Mesenchymal stem cell (in vitro differentiated cells and primary cell): ENCODE results near the gene GMPPA.

Experiments used
- DNase-seq: peaks from one replicate; pipeline ENCODE4 v3.0.0-alpha.2; 2013
- H2AFZ ChIP-seq: one replicate; pipeline ENCODE4 v1.6.1; 2013; ENCODE audit warnings: low read depth, mild to moderate bottlenecking, control low read depth, inconsistent platforms, low read length, moderate library complexity
- H2AK5ac ChIP-seq: 2 replicates; pipeline ENCODE4 v1.6.1; 2013; ENCODE audit warnings: low read length, moderate library complexity, mild to moderate bottlenecking, inconsistent platforms; ENCODE audit not compliant: severe bottlenecking
- H2BK120ac ChIP-seq: one replicate; pipeline ENCODE4 v1.6.1; 2013; ENCODE audit warnings: low read depth, mild to moderate bottlenecking, inconsistent platforms, low read length, moderate library complexity
- H2BK12ac ChIP-seq, 2 experiments: one replicate each; pipeline ENCODE4 v1.6.1; 2013; ENCODE audit warnings: inconsistent platforms in 2 of 2, low read length in 2 of 2, mild to moderate bottlenecking in 2 of 2, moderate library complexity in 2 of 2, control low read depth in 1 of 2
- H2BK15ac ChIP-seq: one replicate; pipeline ENCODE4 v1.6.1; 2013; ENCODE audit warnings: mild to moderate bottlenecking, low read depth, inconsistent platforms; ENCODE audit not compliant: poor library complexity, severe bottlenecking
- H2BK5ac ChIP-seq: 2 replicates; pipeline ENCODE4 v1.6.1; 2013; ENCODE audit warnings: low read depth, mild to moderate bottlenecking, low read length, control low read depth, inconsistent platforms; ENCODE audit not compliant: poor library complexity, severe bottlenecking
- H3K14ac ChIP-seq, 2 experiments: one replicate each; pipeline ENCODE4 v1.6.1; 2013; ENCODE audit warnings: inconsistent platforms in 2 of 2, low read length in 2 of 2, control low read depth in 1 of 2, mild to moderate bottlenecking in 1 of 2, moderate library complexity in 1 of 2
- H3K18ac ChIP-seq, 2 experiments: one replicate each; pipeline ENCODE4 v1.6.1; 2013; ENCODE audit warnings: inconsistent platforms in 2 of 2, low read length in 2 of 2, control low read depth in 1 of 2, low read depth in 1 of 2, mild to moderate bottlenecking in 1 of 2
- H3K23ac ChIP-seq, 2 experiments: one replicate each; pipeline ENCODE4 v1.6.1; 2013; ENCODE audit warnings: inconsistent platforms in 2 of 2, low read length in 2 of 2, mild to moderate bottlenecking in 2 of 2, moderate library complexity in 2 of 2, control low read depth in 1 of 2
- H3K27ac ChIP-seq: 2 replicates; pipeline ENCODE4 v1.5.1; 2013; ENCODE audit warnings: mild to moderate bottlenecking, moderate library complexity, low read length, control low read depth, inconsistent platforms; ENCODE audit not compliant: poor library complexity, severe bottlenecking
- H3K27me3 ChIP-seq, 2 experiments: 2 replicates each; pipeline versions ENCODE4 v1.6.1 to v1.7.0; 2013; ENCODE audit warnings: low read length in 2 of 2, mild to moderate bottlenecking in 2 of 2, moderate library complexity in 2 of 2, control low read depth in 1 of 2, inconsistent platforms in 1 of 2; ENCODE audit not compliant: control insufficient read depth in 1 of 2, insufficient read depth in 1 of 2
- H3K36me3 ChIP-seq, 2 experiments: 2 replicates each; pipeline versions ENCODE4 v1.6.1 to v1.7.0; 2013; ENCODE audit warnings: low read length in 2 of 2, control low read depth in 1 of 2, inconsistent platforms in 1 of 2, low read depth in 1 of 2, mild to moderate bottlenecking in 1 of 2; ENCODE audit not compliant: insufficient read depth in 2 of 2, control insufficient read depth in 1 of 2
- H3K4ac ChIP-seq, 2 experiments: one replicate each; pipeline ENCODE4 v1.6.1; 2013; ENCODE audit warnings: inconsistent platforms in 2 of 2, low read length in 2 of 2, mild to moderate bottlenecking in 2 of 2, moderate library complexity in 2 of 2, control low read depth in 1 of 2, low read depth in 1 of 2
- H3K4me1 ChIP-seq: 2 replicates; pipeline ENCODE4 v1.6.1; 2013; ENCODE audit warnings: low read depth, low read length, control low read depth; ENCODE audit not compliant: control insufficient read depth, insufficient read depth
- H3K4me2 ChIP-seq: 2 replicates; pipeline ENCODE4 v1.6.1; 2013; ENCODE audit warnings: low read length, mild to moderate bottlenecking, inconsistent platforms; ENCODE audit not compliant: poor library complexity, severe bottlenecking
- H3K4me3 ChIP-seq, 2 experiments: 2 replicates each; pipeline versions ENCODE4 v1.5.1 to v1.7.0; 2013; ENCODE audit warnings: low read length in 2 of 2, mild to moderate bottlenecking in 2 of 2, control low read depth in 1 of 2, low read depth in 1 of 2; ENCODE audit not compliant: insufficient read depth in 1 of 2
- H3K79me1 ChIP-seq: replicated peaks from 2 replicates; pipeline ENCODE4 v1.6.1; 2013; ENCODE audit warnings: mild to moderate bottlenecking, control low read depth, low read length, inconsistent platforms; ENCODE audit not compliant: poor library complexity, severe bottlenecking
- H3K9ac ChIP-seq: 2 replicates; pipeline ENCODE4 v1.7.0; 2013; ENCODE audit warnings: mild to moderate bottlenecking, low read length, moderate library complexity
- H3K9me3 ChIP-seq: 2 replicates; pipeline ENCODE4 v1.7.0; 2013; ENCODE audit warnings: mild to moderate bottlenecking, low read length; ENCODE audit not compliant: control insufficient read depth
- H4K8ac ChIP-seq: one replicate; pipeline ENCODE4 v1.6.1; 2013; ENCODE audit warnings: inconsistent platforms, mild to moderate bottlenecking, low read length, moderate library complexity
- H4K91ac ChIP-seq: one replicate; pipeline ENCODE4 v1.6.1; 2013; ENCODE audit warnings: mild to moderate bottlenecking, low read length, inconsistent platforms
- WGBS: methylation state at CpG from one replicate; pipeline ENCODE4 v1.1.7; 2013; ENCODE audit warnings: mixed read lengths; 5-methylcytosine and 5-hydroxymethylcytosine counted together

GMPPA gene

GRCh38 chr2:219553463-219553963, 54.8 kb downstream of the GMPPA start:
- Histone ChIP-seq H2BK120ac (no peak overlapping the region), H3K4me2 (no peak overlapping the region), H3K4ac (no peak overlapping the region), H3K9ac (peak overlapping the region; percentile 55), H2AFZ (no peak overlapping the region), H3K27me3 (peaks cover 13 to 17% of the 10 kb centered on the region in 2 experiments), H3K14ac (no peak overlapping the region), H3K4me1 (peaks cover 21% of the 10 kb centered on the region), H3K27ac (no peak overlapping the region), H3K36me3 (peaks cover 6 to 17% of the 10 kb centered on the region in 2 experiments), H3K4me3 (peak overlapping the region in 1 of 2 experiments; percentile 80), H2BK5ac (no peak overlapping the region), H3K9me3 (no peaks in the 10 kb centered on the region), H3K18ac (no peak overlapping the region), H2AK5ac (no peak overlapping the region), H2BK15ac (peak overlapping the region; percentile 26), H2BK12ac (no peak overlapping the region), H4K91ac (no peak overlapping the region), H3K23ac (no peak overlapping the region), H3K79me1 (no peaks in the 10 kb centered on the region), H4K8ac (no peak overlapping the region)
- DNase-seq, result no peak
- 92% methylated on average over 12 of the region's 12 CpGs for WGBS

GRCh38 chr2:219554350-219554749, 55.7 kb downstream of the GMPPA start:
- 90% methylated on average over 15 of the region's 15 CpGs for WGBS
- Histone ChIP-seq H3K9me3 (no peaks in the 10 kb centered on the region), H2AK5ac (no peak overlapping the region)

GRCh38 chr2:219555956-219556355, 57.3 kb downstream of the GMPPA start:
- no peak overlapping the region for H3K23ac ChIP-seq
- no peak overlapping the region for H2BK15ac ChIP-seq
- no peak overlapping the region for H3K9ac ChIP-seq
- 95% methylated on average over 19 of the region's 20 CpGs for WGBS
- no peak overlapping the region for H2BK120ac ChIP-seq
- no peak overlapping the region for H3K14ac ChIP-seq
- no peak overlapping the region for H3K27ac ChIP-seq
- H3K4me1 ChIP-seq, result peaks cover 30% of the 10 kb centered on the region
- no peak overlapping the region for H2AFZ ChIP-seq
- H4K91ac ChIP-seq, result no peak overlapping the region
- no peaks in the 10 kb centered on the region for H3K79me1 ChIP-seq
- peaks cover 13 to 17% of the 10 kb centered on the region in 2 experiments for H3K27me3 ChIP-seq
- peaks cover 0 to 4% of the 10 kb centered on the region in 2 experiments for H3K36me3 ChIP-seq
- no peak overlapping the region for H2BK12ac ChIP-seq
- H3K4me3 ChIP-seq, result no peak overlapping the region
- no peak overlapping the region for H3K4ac ChIP-seq
- no peak overlapping the region for H4K8ac ChIP-seq
- H2BK5ac ChIP-seq, result no peak overlapping the region
- H3K18ac ChIP-seq, result no peak overlapping the region
- H3K9me3 ChIP-seq, result no peaks in the 10 kb centered on the region
- no peak overlapping the region for H3K4me2 ChIP-seq
- H2AK5ac ChIP-seq, result no peak overlapping the region
- no peak for DNase-seq

More at GRCh38 chr2:219554350-219554749, 55.7 kb downstream of the GMPPA start:
- no peak overlapping the region for H3K27ac ChIP-seq
- no peak overlapping the region for H3K4me2 ChIP-seq
- no peak overlapping the region for H3K9ac ChIP-seq
- H2BK5ac ChIP-seq, result no peak overlapping the region
- no peak overlapping the region for H2BK15ac ChIP-seq
- H4K8ac ChIP-seq, result no peak overlapping the region
- no peak overlapping the region for H2BK120ac ChIP-seq
- no peaks in the 10 kb centered on the region for H3K79me1 ChIP-seq
- H3K27me3 ChIP-seq, result peaks cover 13 to 17% of the 10 kb centered on the region in 2 experiments
- H4K91ac ChIP-seq, result no peak overlapping the region
- no peak overlapping the region for H3K4me3 ChIP-seq
- no peak overlapping the region for H2AFZ ChIP-seq
- no peak overlapping the region for H3K14ac ChIP-seq
- H2BK12ac ChIP-seq, result no peak overlapping the region
- H3K23ac ChIP-seq, result no peak overlapping the region
- H3K4me1 ChIP-seq, result peaks cover 25% of the 10 kb centered on the region
- H3K36me3 ChIP-seq, result peaks cover 5 to 17% of the 10 kb centered on the region in 2 experiments
- no peak for DNase-seq
- H3K4ac ChIP-seq, result no peak overlapping the region
- no peak overlapping the region for H3K18ac ChIP-seq

- H4K91ac ChIP-seq, result peak overlapping the region; percentile 46
- H3K18ac ChIP-seq, result no peak overlapping the region
- no peak for DNase-seq
- H3K79me1 ChIP-seq, result no peaks in the 10 kb centered on the region
- 92% methylated on average over 19 of the region's 19 CpGs for WGBS
- no peak overlapping the region for H3K4ac ChIP-seq
- H2BK12ac ChIP-seq, result no peak overlapping the region
- no peak overlapping the region for H3K4me3 ChIP-seq
- no peak overlapping the region for H3K4me2 ChIP-seq
- no peak overlapping the region for H2BK120ac ChIP-seq
- no peak overlapping the region for H3K27ac ChIP-seq
- H2AFZ ChIP-seq, result no peak overlapping the region
- no peak overlapping the region for H2AK5ac ChIP-seq
- no peak overlapping the region for H3K14ac ChIP-seq
- H3K4me1 ChIP-seq, result peaks cover 30% of the 10 kb centered on the region
- H3K27me3 ChIP-seq, result peaks cover 13 to 17% of the 10 kb centered on the region in 2 experiments
- H4K8ac ChIP-seq, result no peak overlapping the region
- no peak overlapping the region for H3K23ac ChIP-seq
- no peak overlapping the region for H2BK15ac ChIP-seq
- no peaks in the 10 kb centered on the region for H3K9me3 ChIP-seq
- no peak overlapping the region for H2BK5ac ChIP-seq
- H3K9ac ChIP-seq, result no peak overlapping the region
- H3K36me3 ChIP-seq, result peaks cover 0 to 3% of the 10 kb centered on the region in 2 experiments
Observed at GRCh38 chr2:219556413-219556812, 57.7 kb downstream of the GMPPA start.
